ENCODE results near the gene SMPD3. TPM values are rescaled to one million over a fixed set of nuclear protein-coding genes. Genes with fewer than 3 reads are reported as not detected.

SMPD3 gene
- total RNA-seq, 1 donor from 2014 or later = 0.16 TPM

- Histone ChIP-seq H3K27me3 (ENCODE audit: low read depth) (no peaks in the 10 kb centered on the region), H3K4me3 (no peak overlapping the region), H3K9me3 (replicated peaks) (no peaks in the 10 kb centered on the region), H3K4me1 (no peaks in the 10 kb centered on the region), H3K36me3 (no peaks in the 10 kb centered on the region), H3K27ac (replicated peaks) (no peak overlapping the region)
- DNase-seq = no peak
- intact Hi-C loops (cut with micrococcal nuclease) = no loop called here
- TF ChIP-seq CTCF (IDR thresholded peaks at IDR 0.05; ENCODE audit: borderline replicate concordance) = no peak
Observed at GRCh38 chr16:68374961-68375660, 73.2 kb downstream of the SMPD3 start.

GRCh38 chr16:68374246-68374805 lies 74.0 kb downstream of the SMPD3 start:
- no peak overlapping the region for H3K27ac ChIP-seq (replicated peaks)
- TF ChIP-seq CTCF (IDR thresholded peaks at IDR 0.05; ENCODE audit: borderline replicate concordance) = no peak
- H3K27me3 ChIP-seq (ENCODE audit: low read depth) = no peaks in the 10 kb centered on the region
- no peaks in the 10 kb centered on the region for H3K9me3 ChIP-seq (replicated peaks)
- H3K36me3 ChIP-seq = no peaks in the 10 kb centered on the region
- no peaks in the 10 kb centered on the region for H3K4me1 ChIP-seq
- no peak for DNase-seq
- H3K4me3 ChIP-seq = no peak overlapping the region
- intact Hi-C loops (cut with micrococcal nuclease) = no loop called here

DNA sequence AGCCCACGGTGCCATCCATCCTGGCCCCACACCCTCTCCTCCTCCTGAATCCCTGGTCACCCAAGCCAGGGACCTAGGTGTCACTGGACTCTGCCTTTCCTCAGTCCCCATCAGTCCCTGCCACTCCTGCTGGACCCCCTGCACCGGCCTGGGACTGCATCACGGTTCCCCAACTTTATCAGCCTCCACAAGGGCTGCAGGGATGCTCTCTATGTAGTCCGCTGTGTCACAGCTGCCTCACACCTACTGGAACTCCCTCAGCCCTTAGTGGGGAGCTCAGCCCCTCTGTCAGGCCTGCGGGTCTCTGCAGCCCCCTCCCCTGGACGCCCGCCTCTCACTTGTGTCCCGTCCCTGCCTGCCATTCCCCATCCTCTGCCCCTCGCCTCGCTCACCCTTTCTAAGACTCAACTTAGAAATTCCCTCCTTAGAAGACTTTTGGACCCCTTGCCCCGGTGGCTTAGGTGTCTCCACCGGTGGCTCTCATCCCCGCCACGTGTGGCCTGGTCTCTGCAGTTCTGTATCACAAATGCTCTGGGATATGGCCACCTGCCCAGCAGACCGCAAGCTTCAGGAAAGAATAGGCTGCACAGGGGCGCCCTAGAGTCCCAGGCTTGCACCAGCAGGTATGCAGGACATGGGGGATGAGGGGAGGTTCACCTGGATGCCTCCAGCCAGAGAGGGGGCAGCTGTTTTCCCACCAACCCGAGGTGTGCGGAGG lies 74.6 kb downstream of the SMPD3 start:
- Histone ChIP-seq H3K4me1 (no peaks in the 10 kb centered on the region), H3K27ac (replicated peaks) (no peak overlapping the region), H3K4me3 (no peak overlapping the region), H3K36me3 (no peaks in the 10 kb centered on the region), H3K27me3 (ENCODE audit: low read depth) (peaks cover 2% of the 10 kb centered on the region), H3K9me3 (replicated peaks) (no peaks in the 10 kb centered on the region)
- TF ChIP-seq CTCF (IDR thresholded peaks at IDR 0.05; ENCODE audit: borderline replicate concordance) = no peak
- intact Hi-C loops (cut with micrococcal nuclease) = no loop called here
- no peak for DNase-seq

DNA sequence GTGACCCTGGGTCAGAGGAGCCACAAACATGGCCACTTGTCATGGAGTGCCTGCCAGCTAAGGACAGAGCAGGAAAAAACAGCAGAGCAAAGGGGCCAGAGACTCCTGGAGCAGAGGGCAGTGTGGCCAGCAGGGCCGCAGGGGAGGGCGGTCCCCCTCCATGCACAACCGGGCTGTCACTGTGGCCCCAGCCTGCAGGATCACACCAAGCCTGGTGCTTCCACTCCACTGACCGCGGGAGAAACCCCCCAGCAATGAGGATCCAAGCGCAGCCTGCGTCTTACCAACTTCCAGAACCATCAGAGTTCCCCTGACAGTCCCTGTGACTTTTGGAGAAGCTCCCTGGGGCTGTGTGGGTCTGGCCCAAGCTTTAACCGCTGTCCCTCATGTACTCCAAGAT lies 75.5 kb downstream of the SMPD3 start:
- no peaks in the 10 kb centered on the region for H3K9me3 ChIP-seq (replicated peaks)
- peaks cover 11% of the 10 kb centered on the region for H3K27me3 ChIP-seq (ENCODE audit: low read depth)
- intact Hi-C loops (cut with micrococcal nuclease) = no loop called here
- no peak for TF ChIP-seq CTCF (IDR thresholded peaks at IDR 0.05; ENCODE audit: borderline replicate concordance)
- no peak overlapping the region for H3K4me3 ChIP-seq
- DNase-seq = no peak
- H3K27ac ChIP-seq (replicated peaks) = no peak overlapping the region
- H3K36me3 ChIP-seq = no peaks in the 10 kb centered on the region
- H3K4me1 ChIP-seq = no peaks in the 10 kb centered on the region

GRCh38 chr16:68372381-68372720 lies 76.0 kb downstream of the SMPD3 start:
- DNase-seq = no peak
- Histone ChIP-seq H3K9me3 (replicated peaks) (no peaks in the 10 kb centered on the region), H3K36me3 (no peaks in the 10 kb centered on the region), H3K4me3 (no peak overlapping the region), H3K4me1 (no peaks in the 10 kb centered on the region), H3K27me3 (ENCODE audit: low read depth) (peaks cover 15% of the 10 kb centered on the region), H3K27ac (replicated peaks) (no peak overlapping the region)
- no peak for TF ChIP-seq CTCF (IDR thresholded peaks at IDR 0.05; ENCODE audit: borderline replicate concordance)
- intact Hi-C loops (cut with micrococcal nuclease) = no loop called here
